DOHH2 (cell line): Measurements from ENCODE around the gene RPL28.

Experiments
- EZH2phosphoT487 ChIP-seq: fragments of 200-600 bp; sonication (generic); IDR thresholded peaks from 2 replicates; pipeline ENCODE4 v1.6.1; 2017; ENCODE audit warnings: borderline replicate concordance, mild to moderate bottlenecking, antibody characterized with exemption, low read length, moderate library complexity, mixed read lengths
- TF ChIP-seq, protein P1 (sequence below): fragments of 200-600 bp; sonication (generic); IDR thresholded peaks from one replicate; pipeline ENCODE4 v1.5.1; 2014; ENCODE audit warnings: antibody characterized with exemption, mild to moderate bottlenecking, low read depth, low read length; ENCODE audit not compliant: poor library complexity, severe bottlenecking

DNA sequence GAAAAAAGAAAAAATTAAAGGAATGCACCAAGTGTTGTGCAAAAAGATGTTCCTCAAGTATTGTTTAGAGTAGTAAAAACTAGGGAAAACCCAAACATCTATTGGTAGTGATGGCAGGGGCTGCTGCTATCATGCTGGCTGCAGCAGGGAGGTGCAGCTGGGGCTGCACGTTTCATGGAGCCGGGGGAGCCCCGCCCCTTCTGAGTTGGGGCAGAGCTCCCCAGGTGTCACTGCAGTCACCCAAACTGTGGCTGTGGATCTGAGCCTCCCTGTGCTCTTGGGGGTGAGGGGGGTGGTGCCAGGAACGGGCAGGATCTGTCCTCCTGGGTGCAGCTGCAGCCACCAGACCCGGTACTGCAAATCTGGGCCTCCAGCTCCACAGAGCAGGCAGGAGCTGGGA lies 33.4 kb downstream of the RPL28 start:
- TF ChIP-seq, protein P1, sequence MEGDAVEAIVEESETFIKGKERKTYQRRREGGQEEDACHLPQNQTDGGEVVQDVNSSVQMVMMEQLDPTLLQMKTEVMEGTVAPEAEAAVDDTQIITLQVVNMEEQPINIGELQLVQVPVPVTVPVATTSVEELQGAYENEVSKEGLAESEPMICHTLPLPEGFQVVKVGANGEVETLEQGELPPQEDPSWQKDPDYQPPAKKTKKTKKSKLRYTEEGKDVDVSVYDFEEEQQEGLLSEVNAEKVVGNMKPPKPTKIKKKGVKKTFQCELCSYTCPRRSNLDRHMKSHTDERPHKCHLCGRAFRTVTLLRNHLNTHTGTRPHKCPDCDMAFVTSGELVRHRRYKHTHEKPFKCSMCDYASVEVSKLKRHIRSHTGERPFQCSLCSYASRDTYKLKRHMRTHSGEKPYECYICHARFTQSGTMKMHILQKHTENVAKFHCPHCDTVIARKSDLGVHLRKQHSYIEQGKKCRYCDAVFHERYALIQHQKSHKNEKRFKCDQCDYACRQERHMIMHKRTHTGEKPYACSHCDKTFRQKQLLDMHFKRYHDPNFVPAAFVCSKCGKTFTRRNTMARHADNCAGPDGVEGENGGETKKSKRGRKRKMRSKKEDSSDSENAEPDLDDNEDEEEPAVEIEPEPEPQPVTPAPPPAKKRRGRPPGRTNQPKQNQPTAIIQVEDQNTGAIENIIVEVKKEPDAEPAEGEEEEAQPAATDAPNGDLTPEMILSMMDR, result no peak
- no peak for TF ChIP-seq EZH2phosphoT487
